ENCODE results near the gene DIP2A.

Gene DIP2A

DNA sequence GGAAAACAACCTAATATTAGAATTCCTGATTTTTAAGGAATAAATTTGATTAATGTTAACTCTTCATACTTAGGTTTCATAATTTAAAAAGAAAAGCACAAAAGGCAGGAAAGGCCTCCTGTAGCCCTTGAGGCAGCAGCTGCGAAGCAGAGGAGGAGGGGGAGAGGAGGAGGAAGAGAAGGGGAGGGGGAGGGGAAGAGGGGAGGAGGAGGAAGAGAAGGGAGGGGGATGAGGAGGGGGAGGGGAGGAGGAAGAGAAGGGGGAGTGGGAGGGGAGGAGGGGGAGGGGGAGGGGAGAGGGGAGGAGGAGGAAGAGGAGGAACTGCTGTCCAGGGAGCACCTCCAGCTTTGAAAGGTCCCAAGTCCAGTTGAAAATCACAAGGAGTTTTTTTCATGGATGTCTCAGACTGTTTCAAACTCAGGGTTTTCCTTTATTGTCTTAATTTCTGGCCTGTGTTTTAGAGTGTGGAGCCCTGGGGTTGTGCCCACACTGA, 35.1 kb upstream of the DIP2A start:
- no peak overlapping the region for H3K4me2 ChIP-seq (ENCODE audit: low read depth, low read length)
- no peak overlapping the region for H2AFZ ChIP-seq (ENCODE audit: low read length)
- no peak for TF ChIP-seq CTCF (IDR thresholded peaks at IDR 0.05; ENCODE audit: low read length)
- TF ChIP-seq EZH2 (optimal IDR thresholded peaks at IDR 0.05; ENCODE audit: low read depth, low read length), result no peak
- no peak for TF ChIP-seq EZH2phosphoT487 (IDR thresholded peaks at IDR 0.05; ENCODE audit: low read length)
- no peaks in the 10 kb centered on the region for H3K9me3 ChIP-seq (replicated peaks; ENCODE audit: insufficient read depth, low read length)
- H3F3A ChIP-seq (ENCODE audit: insufficient read depth, low read length), result no peaks in the 10 kb centered on the region
- no peak for DNase-seq
- H3K9ac ChIP-seq (ENCODE audit: low read length), result no peak overlapping the region
- no peak overlapping the region for H3K27ac ChIP-seq (ENCODE audit: low read length)
- no peak overlapping the region for H3K4me3 ChIP-seq (ENCODE audit: low read length)
- no peaks in the 10 kb centered on the region for H4K20me1 ChIP-seq (ENCODE audit: insufficient read depth, low read length)
- H3K36me3 ChIP-seq (replicated peaks; ENCODE audit: insufficient read depth, low read length), result 0 out of 2 replicates have a peak, but pooled peaks cover 3% of the 10 kb centered on the region
- no peaks in the 10 kb centered on the region for H3K27me3 ChIP-seq (replicated peaks; ENCODE audit: insufficient read depth, low read length)
- H3K9me2 ChIP-seq (replicated peaks; ENCODE audit: insufficient read depth, low read length), result no peaks in the 10 kb centered on the region
- H3K79me2 ChIP-seq (ENCODE audit: low read length), result no peaks in the 10 kb centered on the region
- no peaks in the 10 kb centered on the region for H3K4me1 ChIP-seq (ENCODE audit: low read length)

DNA sequence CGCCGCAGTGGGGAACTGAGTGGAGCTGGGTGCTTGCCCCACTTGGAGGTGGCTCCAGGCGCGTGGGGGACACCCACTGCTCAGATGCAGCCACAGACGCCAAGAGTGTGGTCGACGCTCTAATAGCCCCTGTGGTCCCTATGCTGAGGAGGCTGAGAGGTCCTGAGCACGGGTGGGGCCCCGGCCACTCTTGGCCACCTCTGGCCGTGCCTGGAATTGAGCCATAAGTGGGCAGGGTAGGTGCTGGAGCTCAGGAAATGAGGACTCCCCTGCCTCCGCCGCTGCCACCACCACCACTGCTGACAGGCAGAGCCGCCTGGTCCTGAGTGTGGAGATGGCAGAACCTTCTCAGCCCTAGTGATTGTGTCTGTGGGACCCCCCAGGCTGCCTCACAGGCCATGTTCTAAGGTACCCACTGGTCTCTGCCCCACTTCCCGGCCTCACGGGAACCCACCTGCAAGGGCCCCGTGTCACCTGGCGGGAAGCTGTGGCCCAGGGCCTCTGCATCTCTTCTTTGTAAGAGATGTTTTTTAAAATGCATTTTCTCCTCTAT, 34.6 kb upstream of the DIP2A start:
- Histone ChIP-seq H3K4me2 (ENCODE audit: low read depth, low read length) (no peak overlapping the region), H3K27ac (ENCODE audit: low read length) (no peak overlapping the region), H2AFZ (ENCODE audit: low read length) (no peak overlapping the region), H3K9me2 (replicated peaks; ENCODE audit: insufficient read depth, low read length) (no peaks in the 10 kb centered on the region), H3K4me3 (ENCODE audit: low read length) (no peak overlapping the region), H3F3A (ENCODE audit: insufficient read depth, low read length) (no peaks in the 10 kb centered on the region), H3K79me2 (ENCODE audit: low read length) (no peaks in the 10 kb centered on the region), H4K20me1 (ENCODE audit: insufficient read depth, low read length) (no peaks in the 10 kb centered on the region), H3K9me3 (replicated peaks; ENCODE audit: insufficient read depth, low read length) (no peaks in the 10 kb centered on the region), H3K36me3 (replicated peaks; ENCODE audit: insufficient read depth, low read length) (0 out of 2 replicates have a peak, but pooled peaks cover 4% of the 10 kb centered on the region), H3K4me1 (ENCODE audit: low read length) (no peaks in the 10 kb centered on the region), H3K9ac (ENCODE audit: low read length) (no peak overlapping the region), H3K27me3 (replicated peaks; ENCODE audit: insufficient read depth, low read length) (no peaks in the 10 kb centered on the region)
- no peak for DNase-seq
- TF ChIP-seq EZH2 (optimal IDR thresholded peaks at IDR 0.05; ENCODE audit: low read depth, low read length) (no peak), CTCF (IDR thresholded peaks at IDR 0.05; ENCODE audit: low read length) (no peak)

DNA sequence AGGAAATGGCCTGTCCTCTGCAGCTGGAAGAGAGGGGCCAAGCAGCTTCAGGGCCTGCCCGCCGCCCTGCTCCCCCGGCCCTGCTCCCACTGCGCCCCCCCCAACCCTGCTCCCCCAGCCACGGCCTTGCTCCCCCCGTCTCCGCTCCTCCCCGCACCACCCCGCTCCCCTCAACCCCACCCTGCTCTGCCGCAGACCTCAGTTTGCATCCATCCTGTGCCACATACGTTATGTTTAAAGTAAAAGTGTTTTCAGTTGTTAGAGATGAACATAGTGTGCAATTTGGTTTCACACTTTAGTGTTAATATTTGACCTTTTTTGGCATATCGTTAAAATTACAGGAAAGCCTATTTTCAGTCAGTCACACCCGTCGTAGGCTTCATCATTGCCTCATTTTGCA, 34.1 kb upstream of the DIP2A start:
- no peak for DNase-seq
- H3K9ac ChIP-seq (ENCODE audit: low read length), result no peak overlapping the region
- no peaks in the 10 kb centered on the region for H3K9me3 ChIP-seq (replicated peaks; ENCODE audit: insufficient read depth, low read length)
- no peaks in the 10 kb centered on the region for H3F3A ChIP-seq (ENCODE audit: insufficient read depth, low read length)
- no peak overlapping the region for H3K4me3 ChIP-seq (ENCODE audit: low read length)
- TF ChIP-seq EZH2phosphoT487 (IDR thresholded peaks at IDR 0.05; ENCODE audit: low read length) (no peak), EZH2 (optimal IDR thresholded peaks at IDR 0.05; ENCODE audit: low read depth, low read length) (no peak), CTCF (IDR thresholded peaks at IDR 0.05; ENCODE audit: low read length) (no peak)
- H3K27me3 ChIP-seq (replicated peaks; ENCODE audit: insufficient read depth, low read length), result no peaks in the 10 kb centered on the region
- H3K36me3 ChIP-seq (replicated peaks; ENCODE audit: insufficient read depth, low read length), result 0 out of 2 replicates have a peak, but pooled peaks cover 4% of the 10 kb centered on the region
- no peaks in the 10 kb centered on the region for H3K9me2 ChIP-seq (replicated peaks; ENCODE audit: insufficient read depth, low read length)
- no peaks in the 10 kb centered on the region for H4K20me1 ChIP-seq (ENCODE audit: insufficient read depth, low read length)
- no peaks in the 10 kb centered on the region for H3K4me1 ChIP-seq (ENCODE audit: low read length)
- no peak overlapping the region for H2AFZ ChIP-seq (ENCODE audit: low read length)
- no peaks in the 10 kb centered on the region for H3K79me2 ChIP-seq (ENCODE audit: low read length)
- H3K4me2 ChIP-seq (ENCODE audit: low read depth, low read length), result no peak overlapping the region
- no peak overlapping the region for H3K27ac ChIP-seq (ENCODE audit: low read length)

All from MM.1S (cell line).